HG03571 (cell line): ENCODE results near the gene ZNF536.
"Not testable (repeated sequence)": the region's sequence is repeated elsewhere in the genome, so short reads cannot be mapped to it uniquely, and the experiment has no call there.

Source experiments
- ATAC-seq: cut with Tn5 transposase; IDR thresholded peaks from one replicate; pipeline ENCODE4 v1.9.1; 2021; ENCODE audit not compliant: unreplicated experiment

ZNF536 gene

DNA sequence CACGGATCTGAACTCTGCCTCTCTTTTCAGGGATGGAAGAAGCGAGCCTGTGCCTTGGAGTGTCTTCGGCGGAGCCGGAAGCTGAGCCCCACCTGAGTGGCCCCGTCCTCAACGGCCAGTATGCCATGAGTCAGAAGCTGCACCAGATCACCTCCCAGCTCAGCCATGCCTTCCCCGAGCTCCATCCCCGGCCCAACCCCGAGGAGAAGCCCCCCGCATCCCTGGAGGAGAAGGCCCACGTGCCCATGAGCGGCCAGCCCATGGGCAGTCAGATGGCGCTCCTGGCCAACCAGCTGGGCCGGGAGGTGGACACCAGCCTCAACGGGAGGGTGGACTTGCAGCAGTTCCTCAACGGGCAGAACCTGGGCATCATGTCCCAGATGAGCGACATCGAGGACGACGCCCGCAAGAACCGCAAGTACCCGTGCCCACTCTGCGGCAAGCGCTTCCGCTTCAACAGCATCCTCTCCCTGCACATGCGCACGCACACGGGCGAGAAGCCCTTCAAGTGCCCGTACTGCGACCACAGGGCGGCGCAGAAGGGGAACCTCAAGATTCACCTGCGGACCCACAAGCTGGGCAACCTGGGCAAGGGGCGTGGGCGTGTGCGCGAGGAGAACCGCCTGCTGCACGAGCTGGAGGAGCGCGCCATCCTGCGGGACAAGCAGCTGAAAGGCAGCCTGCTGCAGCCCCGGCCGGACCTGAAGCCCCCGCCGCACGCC lies 71.5 kb downstream of the ZNF536 start:
- ATAC-seq, result no peak

GRCh38 chr19:30444253-30444671 lies 72.1 kb downstream of the ZNF536 start:
- ATAC-seq, result no peak

DNA sequence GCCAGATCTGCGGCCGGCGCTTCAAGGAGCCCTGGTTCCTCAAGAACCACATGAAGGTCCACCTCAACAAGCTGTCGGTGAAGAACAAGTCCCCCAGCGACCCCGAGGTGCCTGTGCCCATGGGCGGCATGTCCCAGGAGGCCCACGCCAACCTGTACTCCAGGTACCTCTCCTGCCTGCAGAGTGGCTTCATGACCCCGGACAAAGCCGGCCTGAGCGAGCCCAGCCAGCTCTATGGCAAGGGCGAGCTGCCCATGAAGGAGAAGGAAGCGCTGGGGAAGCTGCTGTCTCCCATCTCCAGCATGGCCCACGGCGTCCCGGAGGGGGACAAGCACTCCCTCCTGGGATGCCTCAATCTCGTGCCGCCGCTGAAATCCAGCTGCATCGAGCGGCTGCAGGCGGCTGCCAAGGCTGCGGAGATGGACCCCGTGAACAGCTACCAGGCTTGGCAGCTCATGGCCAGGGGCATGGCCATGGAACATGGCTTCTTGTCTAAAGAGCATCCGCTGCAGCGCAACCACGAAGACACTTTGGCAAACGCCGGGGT lies 72.6 kb downstream of the ZNF536 start:
- no peak for ATAC-seq

DNA sequence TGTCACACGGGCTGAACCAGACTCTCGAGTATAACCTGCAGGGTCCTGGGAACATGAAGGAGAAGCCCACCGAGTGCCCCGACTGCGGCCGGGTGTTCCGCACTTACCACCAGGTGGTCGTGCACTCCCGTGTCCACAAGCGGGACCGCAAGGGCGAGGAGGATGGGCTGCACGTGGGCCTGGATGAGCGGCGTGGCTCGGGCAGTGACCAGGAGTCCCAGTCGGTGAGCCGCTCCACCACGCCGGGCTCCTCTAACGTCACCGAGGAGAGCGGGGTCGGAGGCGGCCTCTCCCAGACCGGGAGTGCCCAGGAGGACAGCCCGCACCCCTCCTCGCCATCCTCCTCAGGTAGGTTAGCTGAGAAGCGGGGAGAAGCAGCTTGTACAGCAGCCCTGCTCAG lies 73.2 kb downstream of the ZNF536 start:
- ATAC-seq, result no peak

GRCh38 chr19:30446120-30446519 lies 73.9 kb downstream of the ZNF536 start:
- not testable (repeated sequence) for ATAC-seq

DNA sequence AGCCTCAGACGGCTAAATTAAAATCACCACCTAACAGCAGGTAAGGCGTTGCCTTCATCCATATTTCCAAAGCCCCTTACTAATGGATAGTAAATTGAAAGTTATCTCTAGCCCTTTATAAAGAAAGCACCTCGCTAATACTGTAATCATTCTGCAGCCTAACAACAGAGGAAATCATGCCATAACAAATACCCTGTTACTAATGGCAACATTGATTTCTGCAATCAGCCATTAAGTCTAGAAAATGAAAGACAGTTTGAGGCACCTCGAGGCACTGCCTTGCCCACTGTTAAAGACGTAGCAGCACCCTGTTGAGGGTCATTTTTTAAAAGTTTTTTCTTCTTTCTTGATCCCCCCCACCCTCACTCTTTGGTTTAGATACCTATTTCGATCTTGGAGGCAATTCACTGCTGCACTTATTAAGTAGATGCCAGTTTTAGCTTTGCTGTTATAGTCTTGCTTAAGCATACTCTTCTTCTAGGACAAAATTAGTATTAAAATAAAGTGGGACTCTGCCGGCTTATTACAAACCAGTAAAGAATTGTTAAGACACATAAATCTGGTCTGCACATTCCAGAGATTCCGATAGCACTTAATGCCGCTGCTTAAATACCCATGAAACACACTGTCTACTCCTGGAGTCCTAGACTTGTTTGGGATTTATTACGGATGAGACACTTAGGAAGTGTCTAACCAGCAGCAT lies 74.8 kb downstream of the ZNF536 start:
- ATAC-seq, result no peak

- no peak for ATAC-seq
Measured at GRCh38 chr19:30447553-30447870, 75.3 kb downstream of the ZNF536 start.

GRCh38 chr19:30448386-30449077 lies 76.3 kb downstream of the ZNF536 start:
- ATAC-seq, result no peak

GRCh38 chr19:30449078-30449590 lies 77.0 kb downstream of the ZNF536 start:
- ATAC-seq, result no peak

- ATAC-seq, result no peak
Measured at GRCh38 chr19:30449673-30450072, 77.5 kb downstream of the ZNF536 start.

DNA sequence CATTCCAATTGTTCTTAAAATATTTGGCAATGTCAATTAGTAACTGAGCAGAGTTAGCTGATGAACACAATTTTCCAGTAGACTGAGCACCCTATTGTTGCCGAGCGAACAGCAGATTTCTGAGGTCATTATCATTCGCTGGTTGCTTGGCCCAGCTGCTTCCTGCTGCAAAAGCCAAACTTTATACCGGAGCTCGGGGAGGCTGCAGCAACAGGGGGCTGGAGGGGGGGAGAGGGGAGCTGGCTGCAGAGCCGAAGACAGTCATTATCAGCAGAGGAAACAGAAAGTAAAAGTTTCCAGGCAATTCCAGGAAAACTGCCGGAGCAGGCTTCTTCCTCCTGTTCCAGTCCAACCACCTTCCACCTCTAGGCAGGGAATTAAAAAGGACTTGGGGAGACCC lies 77.9 kb downstream of the ZNF536 start:
- ATAC-seq, result no peak

- ATAC-seq, result no peak
Measured at GRCh38 chr19:30450835-30451321, 78.7 kb downstream of the ZNF536 start.

GRCh38 chr19:30452931-30453330 lies 80.7 kb downstream of the ZNF536 start:
- no peak for ATAC-seq

DNA sequence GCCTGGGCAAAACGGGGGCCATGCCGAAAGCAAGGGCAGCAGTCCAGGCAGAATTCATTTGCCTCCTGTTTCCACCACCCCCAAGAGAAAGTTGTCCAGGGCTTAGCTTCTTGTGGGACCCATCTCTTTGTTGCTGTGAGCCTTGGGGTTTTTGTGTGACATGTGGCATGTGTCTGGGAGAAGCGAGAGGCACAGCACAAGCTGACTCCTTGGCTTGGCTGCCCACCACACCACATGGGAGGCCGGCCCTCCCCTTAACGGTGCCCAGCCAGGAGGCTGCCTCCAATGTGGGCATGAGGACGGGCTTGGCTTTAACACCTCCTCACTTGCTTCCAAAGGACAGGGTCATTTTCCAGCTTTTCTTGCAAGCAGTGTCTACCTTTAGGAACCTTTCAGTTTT lies 81.6 kb downstream of the ZNF536 start:
- no peak for ATAC-seq

DNA sequence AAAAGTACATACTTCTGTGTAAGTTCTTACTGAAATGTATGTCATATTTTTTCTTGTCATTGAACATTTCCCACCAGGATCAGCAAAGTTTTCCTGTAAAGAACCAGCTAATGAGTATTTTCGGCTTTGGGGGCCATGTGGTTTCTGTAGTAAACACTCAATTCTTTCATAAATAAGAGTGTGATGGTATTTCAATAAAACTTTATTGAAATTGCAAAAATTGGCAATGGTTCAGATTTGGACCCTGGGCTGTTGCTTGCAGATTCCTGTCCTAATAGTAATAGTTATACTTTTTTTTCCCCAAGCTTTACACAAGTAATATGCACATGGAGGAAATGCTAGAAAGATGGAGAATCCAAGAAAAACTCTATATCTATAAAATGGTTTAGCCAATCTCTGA lies 83.7 kb downstream of the ZNF536 start:
- ATAC-seq, result no peak

- no peak for ATAC-seq
Measured at GRCh38 chr19:30457484-30457883, 85.3 kb downstream of the ZNF536 start.

DNA sequence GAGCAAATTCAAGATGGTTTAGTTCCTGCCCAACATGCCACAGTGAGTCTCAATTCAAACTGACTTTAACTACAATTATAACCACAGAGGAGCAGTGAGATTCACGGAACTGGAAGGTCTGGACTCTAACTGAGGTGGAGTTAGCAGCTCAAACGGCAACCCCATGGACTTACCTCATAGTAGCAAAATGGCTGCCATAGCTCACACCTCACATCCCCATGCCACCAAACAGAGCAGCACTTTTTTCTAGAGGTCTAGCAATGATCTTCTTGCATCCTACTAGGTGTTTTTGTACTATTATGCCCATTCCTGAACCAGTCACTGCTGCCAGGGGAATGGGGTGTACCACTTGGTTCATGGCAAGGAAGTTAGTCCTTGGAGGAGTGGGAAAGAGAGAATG lies 87.7 kb downstream of the ZNF536 start:
- no peak for ATAC-seq

DNA sequence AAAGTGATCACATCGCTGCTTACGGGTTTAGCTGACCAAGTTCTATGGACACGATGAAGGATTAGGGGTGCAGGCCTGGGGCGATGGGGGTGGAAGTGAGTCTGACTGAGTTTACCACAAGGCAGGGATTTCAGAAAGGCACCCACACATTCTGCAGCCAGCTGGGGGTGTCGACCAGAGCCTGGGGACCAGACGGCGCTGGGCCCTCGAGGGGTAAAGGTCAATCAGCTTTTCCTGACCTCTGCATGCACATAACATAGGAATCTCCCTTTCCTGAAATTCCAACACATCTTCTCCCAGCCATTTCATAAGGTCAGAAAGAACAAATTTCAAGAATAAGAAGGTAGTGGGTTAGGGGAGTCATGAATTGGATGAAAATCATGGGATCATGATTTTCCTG lies 92.0 kb downstream of the ZNF536 start:
- ATAC-seq, result no peak

- not testable (repeated sequence) for ATAC-seq
Measured at GRCh38 chr19:30466598-30466997, 94.4 kb downstream of the ZNF536 start.

- ATAC-seq, result no peak
Measured at GRCh38 chr19:30467239-30467638, 95.1 kb downstream of the ZNF536 start.

DNA sequence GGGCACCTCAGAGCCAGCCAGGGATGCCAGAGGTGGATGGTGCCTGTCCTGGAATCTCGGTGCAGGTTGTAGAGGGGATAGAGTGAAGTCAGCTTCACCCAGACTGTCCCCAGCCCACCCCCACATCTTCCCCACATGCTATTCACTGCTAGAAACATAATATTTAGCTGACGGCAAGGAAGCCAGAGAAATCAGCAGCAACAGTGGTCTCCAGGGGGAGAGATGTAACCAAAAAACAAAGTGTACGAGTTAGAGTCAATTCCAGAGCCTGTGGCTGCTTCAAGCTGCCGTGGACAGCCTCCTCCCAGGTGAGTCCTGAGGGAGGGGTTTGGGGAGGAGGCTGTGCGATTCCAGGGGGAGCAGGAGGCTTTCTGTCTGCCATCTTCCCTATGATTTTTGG lies 97.6 kb downstream of the ZNF536 start:
- no peak for ATAC-seq

DNA sequence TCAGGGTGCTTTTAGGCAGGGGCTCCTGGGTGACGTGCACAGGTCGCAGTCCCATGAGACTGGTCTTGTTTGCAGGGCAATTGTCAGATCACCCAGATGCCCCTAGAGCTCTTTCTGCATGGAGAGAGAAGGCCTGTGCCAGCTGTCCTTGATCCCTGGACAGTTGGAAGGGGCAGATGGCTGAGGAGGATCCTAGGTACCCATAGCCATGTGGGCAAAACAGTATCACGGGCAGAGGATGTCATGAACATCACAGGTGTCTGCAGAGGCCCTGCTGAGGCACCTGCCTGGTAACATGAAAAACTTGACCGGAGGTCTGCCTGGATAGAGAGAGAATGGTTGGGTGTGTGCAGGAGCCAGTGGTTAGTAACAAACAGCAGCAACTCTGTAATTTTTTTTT lies 99.3 kb downstream of the ZNF536 start:
- ATAC-seq, result no peak
